Prostate gland (tissue), 2 donors: Measurements from ENCODE around the gene CRISP2. TPM values are rescaled to one million over a fixed set of nuclear protein-coding genes. Genes with fewer than 3 reads are reported as not detected.

ENCODE experiments used
- DNase-seq: peaks from one replicate; pipeline ENCODE4 v3.0.0-alpha.2; 2019; ENCODE audit warnings: low spot score
- H3K27ac ChIP-seq, 2 donors: fragments of 200-600 bp; sonication (generic); 2 replicates each; pipeline ENCODE4 v1.5.1; 2017 to 2019
- H3K27me3 ChIP-seq: fragments of 200-600 bp; sonication (generic); replicated peaks from 2 replicates; pipeline ENCODE4 v1.5.1; 2019; ENCODE audit not compliant: insufficient read depth
- H3K36me3 ChIP-seq, 2 donors: fragments of 200-600 bp; sonication (generic); 1 replicate in 1 of 2; 2 replicates in 1 of 2; pipeline versions ENCODE4 v1.5.1 to v1.8.1; 2017 to 2019
- H3K4me1 ChIP-seq: fragments of 200-600 bp; sonication (generic); replicated peaks from 2 replicates; pipeline ENCODE4 v1.5.1; 2019
- H3K4me3 ChIP-seq, 2 donors: fragments of 200-600 bp; sonication (generic); 2 replicates each; pipeline ENCODE4 v1.5.1; 2017 to 2019
- H3K9me3 ChIP-seq: fragments of 200-600 bp; sonication (generic); 2 replicates; pipeline ENCODE4 v1.5.1; 2017
- POLR2A ChIP-seq: fragments of 450-650 bp; IDR thresholded peaks from one replicate; pipeline ENCODE4 v1.6.1; 2016; ENCODE audit warnings: antibody characterized with exemption, mild to moderate bottlenecking
- POLR2AphosphoS5 ChIP-seq: sonication (generic); formaldehyde crosslinking; IDR thresholded peaks from one replicate; pipeline ENCODE4 v1.6.1; 2017; ENCODE audit warnings: antibody characterized with exemption
- WGBS: methylation state at CpG from one replicate; pipeline ENCODE4 v1.1.5; 2018; 5-methylcytosine and 5-hydroxymethylcytosine counted together
- intact Hi-C: fragments of 100-400 bp; cut with DNase I; formaldehyde crosslinking; loops from one replicate; pipeline ENCODE4 v1.14.2; 2022
- total RNA-seq, 2 donors: library from RNA; depleted of rRNA; stranded (reverse); fragments of >200 nt; gene quantifications; one replicate each; pipeline ENCODE4 v1.1.0, GENCODE V29; 2016
- TF ChIP-seq, protein P1 (sequence below), 4 experiments: fragments of 200-600 bp in 2 of 4; fragments of 450-650 bp in 2 of 4; sonication (generic) in 2 of 4; IDR thresholded peaks; 1 replicate in 3 of 4; 2 replicates in 1 of 4; pipeline ENCODE4 v1.5.1; 2016 to 2019; ENCODE audit warnings: antibody characterized with exemption in 4 of 4, mild to moderate bottlenecking in 2 of 4, moderate library complexity in 2 of 4

CRISP2 gene
- total RNA-seq, 2 donors from 2014 or later: 0.14 to 22.7 TPM

DNA sequence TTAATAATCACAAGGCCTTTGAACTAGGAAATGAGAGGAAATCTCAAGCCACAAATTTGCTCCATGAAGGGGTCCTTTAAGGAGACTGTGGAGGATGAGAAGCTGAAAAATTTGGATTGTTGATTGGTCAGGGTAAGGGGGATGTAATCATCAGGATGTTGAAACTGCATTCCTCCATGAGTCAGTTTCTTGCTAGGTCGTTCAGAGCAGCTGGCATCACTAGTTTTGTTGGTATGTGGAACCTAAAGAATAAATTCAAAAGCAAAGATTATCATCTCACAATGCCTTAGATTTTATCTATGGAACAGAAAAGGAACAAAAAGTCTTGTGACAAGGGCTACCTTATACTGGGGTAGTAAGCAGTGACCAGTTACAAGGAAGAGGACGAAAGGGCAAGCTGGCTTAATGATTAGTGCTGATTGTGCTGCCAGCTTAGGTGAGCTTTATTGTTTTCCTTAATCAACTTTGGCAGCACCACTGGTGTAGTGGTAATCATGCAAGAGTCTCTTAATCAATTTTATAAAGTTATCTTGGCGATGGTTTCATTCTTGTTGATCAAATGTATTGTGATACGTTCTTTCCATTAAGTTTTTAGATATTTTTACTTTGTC, 36.6 kb downstream of the CRISP2 start:
- Histone ChIP-seq H3K36me3 (no peaks in the 10 kb centered on the region), H3K4me1 (no peaks in the 10 kb centered on the region), H3K27ac (no peak overlapping the region), H3K27me3 (no peaks in the 10 kb centered on the region), H3K9me3 (no peaks in the 10 kb centered on the region), H3K4me3 (no peak overlapping the region)
- intact Hi-C loops: no loop called here
- TF ChIP-seq, protein P1, sequence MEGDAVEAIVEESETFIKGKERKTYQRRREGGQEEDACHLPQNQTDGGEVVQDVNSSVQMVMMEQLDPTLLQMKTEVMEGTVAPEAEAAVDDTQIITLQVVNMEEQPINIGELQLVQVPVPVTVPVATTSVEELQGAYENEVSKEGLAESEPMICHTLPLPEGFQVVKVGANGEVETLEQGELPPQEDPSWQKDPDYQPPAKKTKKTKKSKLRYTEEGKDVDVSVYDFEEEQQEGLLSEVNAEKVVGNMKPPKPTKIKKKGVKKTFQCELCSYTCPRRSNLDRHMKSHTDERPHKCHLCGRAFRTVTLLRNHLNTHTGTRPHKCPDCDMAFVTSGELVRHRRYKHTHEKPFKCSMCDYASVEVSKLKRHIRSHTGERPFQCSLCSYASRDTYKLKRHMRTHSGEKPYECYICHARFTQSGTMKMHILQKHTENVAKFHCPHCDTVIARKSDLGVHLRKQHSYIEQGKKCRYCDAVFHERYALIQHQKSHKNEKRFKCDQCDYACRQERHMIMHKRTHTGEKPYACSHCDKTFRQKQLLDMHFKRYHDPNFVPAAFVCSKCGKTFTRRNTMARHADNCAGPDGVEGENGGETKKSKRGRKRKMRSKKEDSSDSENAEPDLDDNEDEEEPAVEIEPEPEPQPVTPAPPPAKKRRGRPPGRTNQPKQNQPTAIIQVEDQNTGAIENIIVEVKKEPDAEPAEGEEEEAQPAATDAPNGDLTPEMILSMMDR (IDR thresholded peaks at IDR 0.05): no peak
- TF ChIP-seq POLR2AphosphoS5: no peak
- no peak for TF ChIP-seq POLR2A
- DNase-seq: no peak
- WGBS: 39% methylated on average over 4 of the region's 4 CpGs

DNA sequence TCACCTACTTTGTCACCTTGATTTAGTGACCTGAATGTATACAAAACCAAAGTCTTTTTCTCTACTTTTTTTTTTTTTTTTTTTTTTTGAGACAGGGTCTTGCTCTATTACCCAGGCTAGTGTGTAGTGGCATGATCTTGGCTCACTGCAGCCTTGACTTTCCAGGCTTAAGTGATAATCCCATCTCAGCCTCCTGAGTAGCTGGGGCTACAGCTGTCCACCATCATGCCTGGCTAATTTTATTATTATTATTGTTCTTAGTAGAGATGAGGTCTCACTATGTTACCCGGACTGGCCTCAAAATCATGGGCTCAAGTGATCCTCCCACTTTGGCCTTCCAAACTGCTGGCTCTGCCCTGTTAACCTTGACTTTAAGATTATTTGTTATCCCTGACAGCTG, 37.5 kb downstream of the CRISP2 start:
- no peaks in the 10 kb centered on the region for H3K36me3 ChIP-seq
- no peaks in the 10 kb centered on the region for H3K9me3 ChIP-seq
- H3K4me1 ChIP-seq: no peaks in the 10 kb centered on the region
- H3K4me3 ChIP-seq: no peak overlapping the region
- H3K27me3 ChIP-seq: no peaks in the 10 kb centered on the region
- 96% methylated on average over 1 of the region's 1 CpG for WGBS
- intact Hi-C loops: no loop called here
- H3K27ac ChIP-seq: no peak overlapping the region
- DNase-seq: no peak
- TF ChIP-seq, protein P1 (IDR thresholded peaks at IDR 0.05): no peak
- TF ChIP-seq POLR2A: no peak
- TF ChIP-seq POLR2AphosphoS5: no peak

DNA sequence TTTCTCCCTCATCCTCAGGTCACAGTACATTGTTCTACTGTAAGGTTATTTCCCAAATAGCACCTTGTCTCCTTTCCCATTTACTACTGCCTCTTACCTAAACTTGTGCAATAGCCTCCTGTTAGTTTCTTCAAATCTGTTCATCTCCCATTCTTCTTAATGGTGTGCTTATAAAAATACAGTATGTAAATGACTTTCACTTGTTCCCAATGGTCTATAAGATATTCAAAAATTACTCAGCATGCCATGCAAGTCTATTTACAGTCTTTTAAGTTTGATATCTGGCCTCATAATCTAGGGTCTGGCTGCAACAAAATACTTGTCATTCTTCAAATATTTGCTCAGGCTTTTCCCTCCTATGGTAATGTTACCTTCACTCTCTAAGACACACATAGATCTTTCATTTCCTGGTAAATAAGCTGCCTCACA, 45.2 kb downstream of the CRISP2 start:
- peak overlapping the region in 1 of 2 donors; percentile 50 for H3K27ac ChIP-seq
- intact Hi-C loops: no loop called here
- DNase-seq: peak; percentile 9
- H3K27me3 ChIP-seq: no peaks in the 10 kb centered on the region
- H3K36me3 ChIP-seq: no peaks in the 10 kb centered on the region
- H3K4me3 ChIP-seq: no peak overlapping the region
- no peaks in the 10 kb centered on the region for H3K4me1 ChIP-seq
- TF ChIP-seq, protein P1 (IDR thresholded peaks at IDR 0.05): no peak
- TF ChIP-seq POLR2AphosphoS5: peak; percentile 73
- H3K9me3 ChIP-seq: no peaks in the 10 kb centered on the region

DNA sequence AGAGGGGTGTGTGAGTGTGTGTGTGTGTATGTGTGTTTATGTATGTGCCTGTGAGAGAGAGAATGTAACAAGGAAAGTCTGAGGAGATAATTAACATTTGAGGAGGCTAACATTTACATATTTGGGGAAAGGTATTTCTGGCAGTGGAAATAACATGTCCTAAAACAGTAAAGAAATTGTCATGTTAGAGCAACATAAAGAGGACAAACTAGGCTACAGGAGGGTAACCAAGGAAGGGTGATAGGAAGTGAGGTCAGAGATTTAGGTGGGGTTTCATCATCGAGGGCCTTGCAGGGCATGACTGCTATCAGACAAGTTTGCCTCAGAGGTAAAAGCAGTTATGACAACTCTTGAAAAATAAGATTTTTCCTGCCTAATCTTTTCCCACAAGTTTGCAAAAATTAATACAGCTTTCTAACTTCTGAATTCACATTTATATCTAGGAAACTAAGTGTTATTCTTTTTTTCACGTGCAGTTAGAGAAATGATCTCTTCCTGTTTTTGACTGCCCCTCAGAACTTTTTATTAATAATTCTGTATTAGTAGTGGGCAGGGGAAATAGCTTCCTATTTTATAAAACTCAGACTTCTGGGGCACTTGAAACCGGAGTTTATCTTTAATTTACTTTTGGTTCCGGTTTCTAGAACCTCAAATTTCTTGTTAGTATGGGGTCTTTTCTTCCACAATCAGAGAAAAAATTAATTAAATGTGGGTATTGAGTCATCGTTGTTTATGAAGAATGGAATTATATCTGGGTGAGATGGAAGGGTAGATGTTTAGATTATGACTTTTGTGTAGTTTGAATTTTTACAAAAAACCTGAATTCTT, 46.2 kb downstream of the CRISP2 start:
- Histone ChIP-seq H3K36me3 (no peaks in the 10 kb centered on the region), H3K27ac (no peak overlapping the region), H3K4me3 (no peak overlapping the region), H3K9me3 (no peaks in the 10 kb centered on the region), H3K27me3 (no peaks in the 10 kb centered on the region), H3K4me1 (no peaks in the 10 kb centered on the region)
- DNase-seq: no peak
- intact Hi-C loops: no loop called here
- WGBS: 68% methylated on average over 5 of the region's 5 CpGs
- no peak for TF ChIP-seq POLR2AphosphoS5
- TF ChIP-seq POLR2A: no peak
- TF ChIP-seq, protein P1 (IDR thresholded peaks at IDR 0.05): no peak

DNA sequence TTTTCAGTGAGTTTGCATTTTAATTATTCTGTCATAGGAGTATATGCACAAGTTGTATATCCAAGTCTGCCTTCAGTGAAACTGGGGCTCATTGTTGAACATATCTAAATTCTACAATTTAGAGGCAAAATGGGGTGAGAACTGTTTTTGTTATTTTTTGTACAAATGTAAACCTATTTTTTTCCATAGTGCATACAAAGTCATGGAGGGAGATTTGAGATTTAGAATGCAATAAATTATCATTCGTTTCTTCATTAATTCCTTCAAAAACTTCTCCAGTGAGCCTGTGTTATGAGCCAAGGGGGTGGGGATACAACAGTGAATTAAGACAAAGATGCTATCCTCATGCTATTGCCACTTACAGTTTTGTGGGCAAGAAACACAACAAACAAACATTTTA, 46.9 kb downstream of the CRISP2 start:
- Histone ChIP-seq H3K4me3 (no peak overlapping the region), H3K36me3 (no peaks in the 10 kb centered on the region), H3K9me3 (no peaks in the 10 kb centered on the region), H3K27ac (no peak overlapping the region), H3K27me3 (no peaks in the 10 kb centered on the region), H3K4me1 (no peaks in the 10 kb centered on the region)
- intact Hi-C loops: no loop called here
- WGBS: 80% methylated on average over 1 of the region's 1 CpG
- no peak for DNase-seq
- TF ChIP-seq POLR2A (no peak), POLR2AphosphoS5 (no peak)
- TF ChIP-seq, protein P1 (IDR thresholded peaks at IDR 0.05): no peak
